T-cell (primary cell): ENCODE data around the gene ATP1A3. TPM values are rescaled to one million over a fixed set of nuclear protein-coding genes. Genes with fewer than 3 reads are reported as not detected.
"Not testable (repeated sequence)": the region's sequence is repeated elsewhere in the genome, so short reads cannot be mapped to it uniquely, and the experiment has no call there.

Source experiments
- ATAC-seq, 4 experiments: fragments of 200-7000 bp in 3 of 4; fragments of 150-1000 bp in 1 of 4; cut with Tn5 transposase; replicated peaks in 1 of 4; 1 replicate in 3 of 4; 2 replicates in 1 of 4; pipeline ENCODE4 v1.10.0; 2021; ENCODE audit warnings: moderate library complexity in 3 of 4, mild to moderate bottlenecking in 2 of 4, moderate number of reproducible peaks in 1 of 4
- CTCF ChIA-PET, 2 donors: fragments of 300-600 bp; sonication (Branson Sonifier 250); formaldehyde crosslinking; loops; one replicate each; lab custom pipeline; 2022; ENCODE audit warnings: antibody characterized with exemption in 2 of 2; lab: Charles Lee
- POLR2A ChIA-PET, 2 donors: fragments of 300-600 bp; sonication (Branson Sonifier 250); formaldehyde crosslinking; loops; one replicate each; lab custom pipeline; 2022; ENCODE audit warnings: antibody characterized with exemption in 2 of 2; lab: Charles Lee
- DNase-seq, 35 experiments: peaks; one replicate each; pipeline versions ENCODE4 v3.0.0 to v3.0.0-alpha.2; 2013 to 2023
- H3K27ac ChIP-seq: one replicate; pipeline ENCODE4 v1.5.1; 2013; ENCODE audit warnings: low read length
- H3K27me3 ChIP-seq, 2 experiments: replicated peaks in 1 of 2; 1 replicate in 1 of 2; 2 replicates in 1 of 2; pipeline versions ENCODE4 v1.6.1 to v1.7.0; 2013; ENCODE audit warnings: low read length in 1 of 2, mixed read lengths in 1 of 2; ENCODE audit not compliant: control insufficient read depth in 2 of 2, insufficient read depth in 2 of 2; ENCODE audit errors: extremely low read depth in 1 of 2
- H3K36me3 ChIP-seq, 2 donors: 1 replicate in 1 of 2; 2 replicates in 1 of 2; pipeline versions ENCODE4 v1.6.1 to v1.7.0; 2013; ENCODE audit warnings: low read length in 1 of 2; ENCODE audit not compliant: control insufficient read depth in 2 of 2, insufficient read depth in 1 of 2; ENCODE audit errors: extremely low read depth in 1 of 2
- H3K4me1 ChIP-seq, 2 experiments: 1 replicate in 1 of 2; 2 replicates in 1 of 2; pipeline versions ENCODE4 v1.6.1 to v1.7.0; 2013; ENCODE audit warnings: low read length in 2 of 2, mixed read lengths in 1 of 2; ENCODE audit not compliant: insufficient read depth in 2 of 2, control insufficient read depth in 1 of 2; ENCODE audit errors: extremely low read depth in 1 of 2
- H3K4me3 ChIP-seq, 2 donors: 1 replicate in 1 of 2; 2 replicates in 1 of 2; pipeline versions ENCODE4 v1.5.1 to v1.7.0; 2013; ENCODE audit warnings: mild to moderate bottlenecking in 2 of 2, low read length in 1 of 2, moderate library complexity in 1 of 2; ENCODE audit not compliant: control insufficient read depth in 1 of 2; ENCODE audit errors: extremely low read depth in 1 of 2
- H3K9me3 ChIP-seq: 2 replicates; pipeline ENCODE4 v1.7.0; 2013
- H3K27ac Mint-ChIP-seq, 2 donors: one replicate each; pipeline ENCODE4 v1.8.0; 2020 to 2021; ENCODE audit warnings: mild to moderate bottlenecking in 2 of 2, mixed read lengths in 2 of 2
- H3K27me3 Mint-ChIP-seq, 2 donors: one replicate each; pipeline ENCODE4 v1.8.0; 2021 to 2022; ENCODE audit warnings: mixed read lengths in 2 of 2
- H3K36me3 Mint-ChIP-seq: one replicate; pipeline ENCODE4 v1.8.0; 2021; ENCODE audit warnings: mixed read lengths
- H3K4me1 Mint-ChIP-seq, 3 donors: one replicate each; pipeline ENCODE4 v1.8.0; 2020 to 2022; ENCODE audit warnings: mixed read lengths in 3 of 3, mild to moderate bottlenecking in 1 of 3
- H3K4me3 Mint-ChIP-seq, 3 donors: one replicate each; pipeline ENCODE4 v1.8.0; 2020 to 2022; ENCODE audit warnings: mild to moderate bottlenecking in 3 of 3, mixed read lengths in 3 of 3, moderate library complexity in 3 of 3
- H3K9me3 Mint-ChIP-seq, 3 donors: one replicate each; pipeline ENCODE4 v1.8.0; 2020 to 2022; ENCODE audit warnings: mixed read lengths in 3 of 3
- WGBS: methylation state at CpG from one replicate; pipeline ENCODE4 v1.1.5; 2013; ENCODE audit warnings: missing lambda C conversion rate; ENCODE audit not compliant: insufficient coverage; 5-methylcytosine and 5-hydroxymethylcytosine counted together
- total RNA-seq, 35 experiments: library from RNA in 6 of 35; stranded (reverse) in 6 of 35; fragments of 120-200 nt in 1 of 35; gene quantifications; one replicate each; pipeline versions ENCODE4 v1.2.1 to v1.2.4 and lab custom pipeline; 2013 to 2026

ATP1A3 gene
- total RNA-seq, 5 donors from 2014 or later (not counting 1 experiment from before 2014, with no cell fraction given): 4.3 to 14.4 (median 6.3) TPM

GRCh38 chr19:41939209-41939608 is 54.8 kb downstream of the ATP1A3 start:
- H3K27me3 Mint-ChIP-seq: peaks cover 4 to 12% of the 10 kb centered on the region in 2 donors
- H3K27ac Mint-ChIP-seq, H3K27ac ChIP-seq, ATAC-seq, H3K36me3 ChIP-seq, DNase-seq, H3K9me3 ChIP-seq, H3K4me3 ChIP-seq, H3K36me3 Mint-ChIP-seq, CTCF ChIA-PET, POLR2A ChIA-PET, H3K9me3 Mint-ChIP-seq: not testable (repeated sequence)
- Histone ChIP-seq H3K4me1 (peaks cover 9 to 54% of the 10 kb centered on the region in 2 experiments), H3K27me3 (peaks cover 0 to 28% of the 10 kb centered on the region in 2 experiments)
- peak overlapping the region in 1 of 3 donors; percentile 87 for H3K4me3 Mint-ChIP-seq
- peaks cover 44 to 54% (median 46%) of the 10 kb centered on the region in 3 donors for H3K4me1 Mint-ChIP-seq

GRCh38 chr19:41937525-41938468 is 56.2 kb downstream of the ATP1A3 start:
- Histone ChIP-seq H3K27ac (no peak overlapping the region), H3K9me3 (no peaks in the 10 kb centered on the region), H3K4me1 (peaks cover 11 to 56% of the 10 kb centered on the region in 2 experiments), H3K36me3 (no peaks in the 10 kb centered on the region), H3K27me3 (peaks cover 0 to 28% of the 10 kb centered on the region in 2 experiments), H3K4me3 (no peak overlapping the region)
- H3K27me3 Mint-ChIP-seq: peaks cover 4 to 12% of the 10 kb centered on the region in 2 donors
- 80% methylated on average over 11 of the region's 22 CpGs for WGBS
- H3K27ac Mint-ChIP-seq: peak overlapping the region; percentile 34 to 62
- no peaks in the 10 kb centered on the region for H3K9me3 Mint-ChIP-seq
- H3K4me1 Mint-ChIP-seq: peaks cover 48 to 58% (median 56%) of the 10 kb centered on the region in 3 donors
- H3K36me3 Mint-ChIP-seq: no peaks in the 10 kb centered on the region
- POLR2A ChIA-PET: no interaction called here
- DNase-seq (no peak), ATAC-seq (no peak)
- H3K4me3 Mint-ChIP-seq: peak overlapping the region; percentile 2 to 26 (median 22)
- CTCF ChIA-PET: no interaction called here

- peak overlapping the region in 1 of 3 donors; percentile 26 for H3K4me3 Mint-ChIP-seq
- peak overlapping the region; percentile 13 to 83 for H3K27ac Mint-ChIP-seq
- WGBS: 96% methylated on average over 12 of the region's 15 CpGs
- Histone ChIP-seq H3K36me3 (no peaks in the 10 kb centered on the region), H3K27me3 (peaks cover 0 to 28% of the 10 kb centered on the region in 2 experiments), H3K27ac (no peak overlapping the region), H3K4me1 (peaks cover 11 to 56% of the 10 kb centered on the region in 2 experiments), H3K4me3 (no peak overlapping the region), H3K9me3 (no peaks in the 10 kb centered on the region)
- H3K9me3 Mint-ChIP-seq: no peaks in the 10 kb centered on the region
- H3K36me3 Mint-ChIP-seq: no peaks in the 10 kb centered on the region
- ChIA-PET CTCF (no interaction called here), POLR2A (no interaction called here)
- no peak for DNase-seq
- H3K27me3 Mint-ChIP-seq: peaks cover 4 to 12% of the 10 kb centered on the region in 2 donors
- ATAC-seq: no peak
- H3K4me1 Mint-ChIP-seq: peaks cover 46 to 58% (median 56%) of the 10 kb centered on the region in 3 donors
These were observed 57.1 kb downstream of the ATP1A3 start for GRCh38 chr19:41936961-41937360.

GRCh38 chr19:41936416-41936850 is 57.6 kb downstream of the ATP1A3 start:
- ATAC-seq: peak; percentile 10 to 56 (median 30)

GRCh38 chr19:41935760-41936415 is 58.1 kb downstream of the ATP1A3 start:
- DNase-seq (peak in 1 of 35 experiments; percentile 46), ATAC-seq (peak in 1 of 4 experiments; percentile 4)
- Mint-ChIP-seq H3K9me3 (no peaks in the 10 kb centered on the region), H3K27ac (peak overlapping the region in 1 of 2 donors; percentile 83), H3K27me3 (peaks cover 4 to 7% of the 10 kb centered on the region in 2 donors), H3K4me1 (peaks cover 42 to 57% (median 51%) of the 10 kb centered on the region in 3 donors), H3K4me3 (peak overlapping the region in 2 of 3 donors; percentile 9 to 53), H3K36me3 (no peaks in the 10 kb centered on the region)
- no peak overlapping the region for H3K27ac ChIP-seq
- no peaks in the 10 kb centered on the region for H3K36me3 ChIP-seq
- H3K4me1 ChIP-seq: peaks cover 15 to 55% of the 10 kb centered on the region in 2 experiments
- WGBS: 32% methylated on average over 7 of the region's 26 CpGs
- H3K27me3 ChIP-seq: peaks cover 0 to 22% of the 10 kb centered on the region in 2 experiments
- ChIA-PET POLR2A (interaction anchor here in 1 of 2 donors (0.6 kb wide), 1 partner anchor 28 kb away, joined by 5 read pairs; no protein-coding TSS in a partner anchor), CTCF (no interaction called here)
- no peak overlapping the region for H3K4me3 ChIP-seq
- H3K9me3 ChIP-seq: no peaks in the 10 kb centered on the region

More at GRCh38 chr19:41936416-41936850, 57.6 kb downstream of the ATP1A3 start:
- Histone ChIP-seq H3K27ac (no peak overlapping the region), H3K9me3 (no peaks in the 10 kb centered on the region), H3K27me3 (peaks cover 0 to 27% of the 10 kb centered on the region in 2 experiments), H3K4me3 (no peak overlapping the region), H3K4me1 (peaks cover 11 to 56% of the 10 kb centered on the region in 2 experiments), H3K36me3 (no peaks in the 10 kb centered on the region)
- ChIA-PET POLR2A (interaction anchor here in 1 of 2 donors (0.6 kb wide), 1 partner anchor 29 kb away, joined by 5 read pairs; no protein-coding TSS in a partner anchor), CTCF (no interaction called here)
- Mint-ChIP-seq H3K36me3 (no peaks in the 10 kb centered on the region), H3K27me3 (peaks cover 4 to 7% of the 10 kb centered on the region in 2 donors), H3K4me1 (peaks cover 43 to 56% (median 51%) of the 10 kb centered on the region in 3 donors), H3K4me3 (peak overlapping the region in 2 of 3 donors; percentile 9 to 53), H3K27ac (peak overlapping the region; percentile 13 to 83), H3K9me3 (no peaks in the 10 kb centered on the region)
- DNase-seq: peak in 10 of 35 experiments; percentile 30 to 78 (median 49)
- 30% methylated on average over 6 of the region's 8 CpGs for WGBS
